HG03066 (cell line): ENCODE results near the gene NEURL1.
"Not testable (repeated sequence)": the region's sequence is repeated elsewhere in the genome, so short reads cannot be mapped to it uniquely, and the experiment has no call there.

Experiments used
- ATAC-seq: cut with Tn5 transposase; IDR thresholded peaks from one replicate; pipeline ENCODE4 v1.9.1; 2021; ENCODE audit warnings: low read depth; ENCODE audit not compliant: unreplicated experiment

The NEURL1 gene

DNA sequence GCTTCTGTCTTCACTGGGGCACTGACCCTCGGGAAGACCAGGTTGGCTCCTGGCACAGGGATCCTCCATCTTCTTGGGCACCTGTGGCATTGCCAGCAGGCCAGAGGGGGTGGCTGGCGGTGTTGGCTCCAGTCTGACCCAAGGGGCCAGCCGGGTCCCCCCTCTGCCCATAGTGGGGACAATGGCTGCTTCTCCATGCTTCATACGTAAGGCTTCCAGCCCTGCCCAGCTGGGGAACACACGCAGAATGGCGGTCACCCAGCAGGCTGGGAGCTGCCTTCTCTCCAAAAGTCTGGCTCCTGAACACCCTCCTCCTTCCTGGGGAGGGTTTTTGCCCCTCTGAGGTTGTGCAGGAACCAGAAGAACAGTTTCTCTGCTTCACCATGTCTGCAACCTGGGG lies 106.8 kb downstream of the NEURL1 start:
- no peak for ATAC-seq

DNA sequence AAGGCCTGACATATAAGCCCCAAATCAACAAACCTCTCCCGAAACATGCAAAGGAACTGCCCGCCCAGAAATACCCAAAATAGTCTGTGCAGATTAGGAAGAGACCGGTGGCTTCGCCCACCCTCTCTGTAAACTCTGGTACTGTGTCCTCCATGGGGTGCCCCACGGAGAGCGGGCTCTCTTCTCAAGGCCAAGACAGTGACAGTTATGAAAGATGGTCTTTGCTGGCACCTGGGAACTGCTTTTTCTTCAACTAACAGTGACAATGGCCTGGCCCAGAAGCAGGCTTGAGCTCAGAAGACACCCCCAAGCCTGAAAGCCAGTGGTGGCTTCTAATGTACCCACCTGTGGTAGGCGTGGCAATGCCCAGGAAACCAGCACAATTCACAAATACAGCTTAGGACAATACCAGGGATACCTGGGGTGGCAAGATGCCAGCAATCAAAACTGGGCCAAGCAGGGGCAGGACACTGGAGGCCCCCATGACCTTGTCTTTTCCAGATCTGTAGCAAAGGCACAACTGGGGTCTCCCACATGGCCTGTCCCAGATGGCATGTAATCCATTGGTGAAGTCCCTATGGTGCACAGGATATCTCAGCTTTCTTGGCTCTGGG lies 107.6 kb downstream of the NEURL1 start:
- no peak for ATAC-seq

DNA sequence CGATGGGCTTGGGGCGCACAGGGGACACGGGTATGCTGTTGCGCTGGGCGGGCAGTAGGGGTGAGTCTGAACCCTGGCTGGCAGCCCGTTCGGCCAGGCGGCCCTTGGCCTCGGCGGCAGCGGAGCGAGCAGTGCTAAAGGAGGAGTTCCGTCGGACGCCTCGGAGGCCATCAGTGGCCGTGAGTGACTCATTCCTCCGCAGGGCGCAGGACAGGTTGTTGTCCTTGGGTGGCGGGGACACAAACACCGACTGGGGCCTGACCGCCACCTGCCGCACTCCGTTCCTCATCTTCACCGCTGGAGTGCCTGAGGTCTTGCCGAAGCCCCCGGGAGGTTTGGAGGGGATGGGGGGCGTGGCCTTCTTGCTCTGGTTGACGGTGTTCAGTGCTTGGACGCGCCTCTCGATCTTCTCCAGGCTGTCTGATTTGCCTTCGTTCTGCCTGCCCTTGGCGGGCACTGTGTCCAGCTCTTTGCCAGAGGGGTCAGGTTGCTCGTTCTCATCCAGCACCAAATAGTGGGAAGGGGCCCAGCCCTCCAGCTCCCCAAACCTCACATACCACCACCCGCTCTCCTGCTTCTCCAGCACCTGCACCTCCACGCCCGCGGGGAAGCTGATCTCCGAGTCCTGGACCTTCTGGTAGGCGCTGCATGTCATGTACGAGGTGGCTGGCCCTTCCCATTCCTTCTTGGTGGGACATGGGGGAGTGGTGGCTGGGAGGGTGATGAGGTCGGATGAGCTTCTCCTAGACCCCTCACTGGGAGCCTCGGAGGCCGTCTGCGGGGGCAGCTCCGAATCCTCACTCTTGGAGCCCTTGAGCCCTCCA lies 108.7 kb downstream of the NEURL1 start:
- no peak for ATAC-seq

DNA sequence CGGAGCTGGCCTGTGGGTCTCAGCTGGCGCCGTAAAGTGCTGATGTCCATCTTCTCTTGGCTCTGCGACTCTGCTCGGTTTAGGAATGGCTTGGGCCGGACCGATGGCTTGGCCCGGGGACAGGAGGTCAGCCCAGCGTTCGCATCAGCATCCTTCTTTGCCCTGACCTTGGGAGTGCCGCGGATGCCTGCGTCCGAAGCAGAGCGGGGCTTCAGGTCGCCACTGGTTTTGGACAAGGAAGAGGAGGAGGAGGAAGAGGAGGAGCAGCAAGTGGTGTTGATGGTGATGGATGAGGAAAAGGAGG lies 109.3 kb downstream of the NEURL1 start:
- no peak for ATAC-seq

DNA sequence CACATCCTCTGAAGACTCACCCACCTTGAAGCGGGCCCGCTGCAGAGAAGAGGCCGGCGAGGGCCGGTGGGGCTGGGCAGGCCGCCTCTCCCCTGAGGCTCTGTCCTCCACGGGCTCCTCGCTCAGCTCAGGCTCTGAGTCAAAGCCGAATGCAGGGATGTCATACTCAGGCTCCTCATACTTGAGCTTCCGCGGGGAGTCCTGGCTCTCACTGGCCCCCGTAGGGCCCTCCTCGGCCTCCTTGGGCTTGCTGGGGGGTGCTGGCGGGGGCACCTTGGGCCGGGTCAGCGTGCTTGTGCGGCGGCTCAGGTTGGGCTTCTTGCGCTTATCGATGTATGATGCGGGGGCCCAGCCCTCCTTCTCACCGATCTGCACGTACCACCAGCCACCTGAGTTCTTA lies 109.9 kb downstream of the NEURL1 start:
- no peak for ATAC-seq

DNA sequence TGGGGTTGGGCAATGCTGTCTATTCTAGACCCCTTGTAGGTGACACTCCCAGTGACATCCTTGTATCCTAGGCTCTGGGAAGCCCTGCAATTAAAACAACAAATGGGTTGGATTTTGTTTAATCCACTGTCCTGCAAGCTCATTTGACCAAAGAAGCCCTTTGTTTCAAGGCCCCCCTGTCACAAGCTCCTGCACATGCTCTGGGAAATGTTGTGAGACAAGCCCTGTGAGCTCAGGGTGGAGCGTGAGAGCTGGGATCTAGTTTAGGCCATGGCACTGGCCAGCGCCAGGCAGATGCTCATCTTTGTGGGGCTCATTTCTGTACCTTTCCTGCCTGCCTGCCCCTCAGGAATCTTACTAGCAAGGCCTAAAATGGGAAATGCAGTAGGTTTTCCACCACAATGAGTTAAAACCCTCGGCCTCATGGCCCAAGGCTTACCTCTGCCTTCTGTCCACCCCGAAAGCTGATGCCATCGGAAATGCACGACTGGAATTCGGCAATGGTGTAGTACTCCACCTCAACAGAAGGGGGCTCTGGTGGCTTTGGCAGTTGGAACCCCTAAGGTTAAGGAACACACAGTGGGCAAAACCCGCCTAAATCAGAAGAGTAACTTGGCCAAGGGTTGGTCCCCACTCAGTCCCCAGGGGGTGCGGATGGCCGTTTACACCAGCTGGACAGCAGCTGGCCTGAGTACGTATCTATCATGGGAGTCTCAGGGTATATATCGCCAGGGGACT lies 112.0 kb downstream of the NEURL1 start:
- ATAC-seq = no peak

DNA sequence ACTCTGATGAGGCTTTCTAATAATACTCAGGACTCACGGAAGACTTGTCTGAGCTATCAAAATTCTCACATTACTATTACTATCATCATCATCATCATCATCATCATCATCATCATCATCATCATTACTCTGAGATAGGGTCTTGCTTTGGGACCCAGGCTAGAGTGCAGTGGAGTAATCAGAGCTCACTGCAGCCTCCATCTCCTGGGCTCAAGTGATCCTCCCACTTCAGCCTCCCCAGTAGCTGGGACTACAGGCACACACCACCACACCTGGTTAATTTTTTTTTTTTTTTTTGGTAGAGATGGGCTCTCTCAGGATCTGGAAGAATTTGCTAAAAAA lies 112.6 kb downstream of the NEURL1 start:
- not testable (repeated sequence) for ATAC-seq

DNA sequence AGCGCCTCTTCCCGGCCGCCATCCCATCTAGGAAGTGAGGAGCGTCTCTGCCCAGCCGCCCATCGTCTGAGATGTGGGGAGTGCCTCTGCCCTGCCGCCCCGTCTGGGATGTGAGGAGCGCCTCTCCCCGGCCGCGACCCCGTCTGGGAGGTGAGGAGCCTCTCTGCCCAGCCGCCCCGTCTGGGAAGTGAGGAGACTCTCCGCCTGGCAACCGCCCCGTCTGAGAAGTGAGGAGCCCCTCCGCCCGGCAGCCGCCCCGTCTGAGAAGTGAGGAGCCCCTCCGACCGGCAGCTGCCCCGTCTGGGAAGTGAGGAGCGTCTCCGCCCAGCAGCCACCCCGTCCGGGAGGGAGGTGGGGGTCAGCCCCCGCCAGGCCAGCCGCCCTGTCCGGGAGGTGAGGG lies 113.5 kb downstream of the NEURL1 start:
- ATAC-seq = not testable (repeated sequence)

DNA sequence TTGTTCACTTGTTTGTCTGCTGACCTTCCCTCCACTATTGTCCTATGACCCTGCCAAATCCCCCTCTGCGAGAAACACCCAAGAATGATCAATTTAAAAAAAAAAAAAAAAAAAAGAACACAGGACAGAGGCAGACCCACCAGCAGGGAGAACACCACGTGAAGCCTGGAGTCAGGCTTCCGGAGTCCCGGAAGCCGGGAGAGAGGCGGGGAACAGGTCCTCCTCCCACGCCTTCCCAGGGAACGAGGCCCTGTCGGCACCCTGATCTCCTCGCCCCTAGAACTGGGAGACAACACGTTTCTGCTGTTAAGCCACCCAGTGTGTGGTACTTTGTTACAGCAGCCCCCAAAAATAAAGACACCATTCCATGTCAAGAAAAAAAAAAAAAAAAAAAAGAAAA lies 114.6 kb downstream of the NEURL1 start:
- not testable (repeated sequence) for ATAC-seq

DNA sequence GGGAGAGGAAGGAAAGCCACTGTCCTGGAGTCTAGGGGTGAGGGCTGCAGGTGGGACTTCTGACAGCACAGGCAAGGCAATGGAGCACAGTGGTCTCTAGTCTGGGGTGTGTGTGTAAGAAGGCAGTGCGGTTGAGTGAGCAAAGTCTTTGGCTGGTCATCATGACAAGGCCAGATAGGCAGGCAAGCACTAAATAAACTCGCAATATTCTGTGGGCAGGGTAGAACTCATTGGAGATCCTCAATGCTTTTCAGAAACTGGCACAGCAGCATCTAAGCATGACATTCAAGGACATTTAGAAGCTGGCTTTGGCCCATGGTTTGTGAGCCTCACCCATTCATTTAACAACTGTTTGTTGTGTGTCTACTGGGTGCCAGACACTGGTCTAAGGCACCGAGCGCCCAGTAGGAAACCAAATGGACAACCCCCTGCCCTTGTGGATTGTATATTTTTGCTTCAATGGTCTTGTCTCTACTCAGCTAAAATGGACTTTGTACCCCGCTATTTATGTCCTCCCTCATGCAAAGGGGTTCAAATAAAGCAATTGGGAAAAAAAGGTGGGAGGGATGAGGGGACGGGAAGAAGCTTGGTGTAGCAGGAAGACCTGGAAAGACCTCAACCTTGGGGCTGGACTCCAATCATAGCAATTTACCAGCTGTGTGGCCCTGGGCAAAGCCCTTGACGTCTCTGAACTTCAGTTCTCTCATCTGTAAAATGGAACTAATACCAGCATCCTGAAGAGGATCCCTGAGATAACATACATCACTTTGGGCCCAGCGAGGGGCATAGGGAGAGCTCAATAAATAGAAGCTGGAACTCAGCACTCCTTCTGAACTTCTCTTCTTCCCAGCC lies 116.0 kb downstream of the NEURL1 start:
- no peak for ATAC-seq

DNA sequence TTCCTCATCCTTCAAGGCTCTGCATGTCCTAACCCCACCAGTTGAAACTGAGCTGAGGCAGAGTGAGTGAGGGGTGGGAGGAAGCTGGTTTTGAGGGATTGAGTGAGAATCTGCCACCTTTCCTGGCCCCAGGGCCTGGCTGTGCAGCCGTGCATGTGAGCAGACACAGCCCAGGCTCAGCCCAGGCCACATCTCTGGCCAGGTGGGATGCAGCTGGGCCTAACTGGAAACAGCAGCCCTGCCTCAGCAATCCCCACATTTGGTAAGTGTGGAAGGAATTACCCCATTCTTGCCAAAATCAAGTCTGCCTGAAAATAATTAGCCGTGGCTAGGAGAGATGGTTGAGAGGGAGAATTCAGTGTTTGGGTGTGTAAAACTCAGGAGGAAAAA lies 116.6 kb downstream of the NEURL1 start:
- no peak for ATAC-seq

DNA sequence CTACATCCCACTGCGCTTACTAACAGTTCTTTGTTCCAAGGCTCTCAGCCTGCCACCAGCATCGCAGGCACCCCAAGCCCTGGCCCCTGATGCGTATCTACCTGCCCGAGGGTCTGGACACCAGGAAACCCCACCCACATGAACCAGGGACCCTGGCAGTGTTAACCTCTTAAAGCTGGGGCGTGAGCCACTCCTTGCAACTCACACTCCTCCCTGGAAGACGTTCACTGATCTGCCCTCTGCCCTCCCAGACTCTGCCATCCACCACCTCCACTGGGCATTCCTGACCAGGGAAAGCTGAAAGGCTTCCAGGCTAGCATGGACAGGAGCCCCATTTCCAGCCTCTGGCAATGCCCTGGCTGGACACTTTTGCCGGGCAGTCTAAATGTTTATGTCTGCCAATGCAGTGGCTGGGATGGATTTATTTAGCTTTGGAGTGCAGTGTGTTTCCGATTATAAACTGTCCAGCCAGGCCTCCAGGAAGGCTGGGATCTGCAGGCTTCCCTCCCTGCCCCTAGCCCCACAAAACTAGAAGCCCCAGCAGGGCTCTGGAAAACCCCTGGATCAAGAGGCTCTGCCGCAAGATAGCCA lies 117.5 kb downstream of the NEURL1 start:
- no peak for ATAC-seq

DNA sequence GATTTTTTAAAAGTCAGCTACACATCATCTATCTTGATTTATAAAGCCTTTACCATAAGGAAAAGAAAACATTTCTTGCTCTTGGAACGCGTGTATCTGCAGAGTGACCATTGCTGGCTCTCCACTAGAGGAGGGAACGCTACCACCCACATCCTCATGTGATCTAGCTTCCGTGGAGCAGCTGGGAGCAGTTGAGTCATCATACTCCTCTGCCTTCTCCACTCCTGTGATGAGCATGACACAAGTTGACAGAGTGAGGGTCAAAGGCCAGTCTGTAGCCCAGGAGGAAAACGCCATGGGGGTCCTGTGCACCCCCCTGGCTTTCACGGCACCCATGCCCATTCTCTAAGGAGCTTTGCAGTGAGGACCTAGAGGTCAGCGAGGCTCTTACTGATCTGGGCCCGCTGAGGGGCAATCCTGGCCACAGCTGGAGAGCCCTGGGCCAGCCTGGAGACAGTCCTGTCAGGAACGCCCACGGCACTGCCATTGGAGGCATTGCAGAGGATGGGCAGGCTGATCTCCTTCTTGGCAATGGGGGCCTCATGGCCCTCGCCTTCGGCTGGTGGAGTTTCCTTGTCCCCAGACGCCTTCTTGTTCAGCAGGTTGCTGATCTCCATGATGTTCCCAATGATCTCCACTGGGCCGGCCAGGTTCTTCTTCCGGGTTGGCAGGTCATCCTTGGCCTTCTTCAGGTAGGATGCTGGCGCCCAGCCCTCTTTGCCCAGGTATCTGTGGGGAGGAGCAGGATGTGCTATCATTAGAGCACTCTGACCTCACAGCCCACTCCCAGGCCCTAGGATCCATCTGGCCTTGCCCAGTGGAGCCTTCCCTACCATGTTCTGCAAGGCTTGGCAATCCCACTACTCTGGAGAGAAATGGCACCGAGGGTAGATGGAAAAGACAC lies 119.2 kb downstream of the NEURL1 start:
- no peak for ATAC-seq

DNA sequence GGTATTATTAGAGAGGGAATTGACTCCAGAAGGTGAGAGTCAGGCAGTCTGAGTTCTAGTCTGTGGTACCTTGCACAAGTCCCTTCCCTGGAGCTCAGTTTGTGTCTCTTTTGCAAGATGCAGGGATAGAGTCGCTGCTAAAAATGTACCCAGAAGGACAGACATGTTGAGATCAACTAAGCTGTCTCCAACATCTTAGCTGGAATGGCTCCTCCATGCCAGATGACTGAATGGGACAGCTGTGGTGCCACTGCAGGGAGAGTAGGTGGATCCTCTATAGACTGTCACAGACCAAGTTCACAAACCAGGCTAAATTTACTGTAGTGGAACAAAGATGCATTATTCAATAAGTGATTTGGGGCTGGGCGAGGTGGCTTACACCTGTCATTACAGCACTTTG lies 120.1 kb downstream of the NEURL1 start:
- no peak for ATAC-seq

DNA sequence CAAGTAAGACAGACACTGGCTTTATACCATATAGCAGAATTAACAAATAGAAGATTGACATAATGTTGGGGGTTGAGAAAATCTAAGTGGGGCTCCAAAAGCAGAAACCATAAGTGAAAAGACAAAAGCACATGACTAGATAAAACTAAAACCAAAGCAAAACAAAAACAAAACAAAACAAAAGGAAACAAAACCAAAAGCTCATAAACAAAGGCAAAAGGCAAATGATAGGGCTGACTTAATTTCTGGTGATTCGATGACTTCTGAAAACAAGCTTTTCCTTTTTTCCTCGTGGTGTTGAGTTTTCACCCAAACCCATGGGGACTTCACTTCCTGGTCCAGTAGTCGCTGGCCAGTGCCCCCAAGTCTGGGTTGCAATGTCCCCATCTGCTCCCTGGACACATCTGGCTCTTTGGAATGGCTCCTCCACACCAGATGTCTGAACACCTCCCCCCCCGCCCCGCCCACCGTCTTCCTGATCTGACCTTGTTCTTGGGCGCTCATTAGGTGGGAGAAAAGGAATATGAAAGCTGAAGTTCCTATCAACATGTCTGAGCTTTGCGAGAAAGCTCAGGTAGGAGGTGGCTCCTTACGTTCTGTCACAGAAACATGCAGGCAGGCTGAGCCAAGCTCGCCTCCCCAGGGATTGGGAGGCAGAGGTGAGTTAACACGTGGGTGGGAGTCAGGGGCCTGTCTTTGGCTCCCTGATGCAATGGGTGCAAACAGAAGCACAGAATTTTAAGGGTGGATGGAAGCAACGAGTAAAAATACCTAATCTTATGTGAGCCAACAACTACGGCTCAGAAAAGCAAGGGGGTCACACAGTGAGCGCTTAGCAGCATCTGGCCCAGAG lies 121.0 kb downstream of the NEURL1 start:
- no peak for ATAC-seq

DNA sequence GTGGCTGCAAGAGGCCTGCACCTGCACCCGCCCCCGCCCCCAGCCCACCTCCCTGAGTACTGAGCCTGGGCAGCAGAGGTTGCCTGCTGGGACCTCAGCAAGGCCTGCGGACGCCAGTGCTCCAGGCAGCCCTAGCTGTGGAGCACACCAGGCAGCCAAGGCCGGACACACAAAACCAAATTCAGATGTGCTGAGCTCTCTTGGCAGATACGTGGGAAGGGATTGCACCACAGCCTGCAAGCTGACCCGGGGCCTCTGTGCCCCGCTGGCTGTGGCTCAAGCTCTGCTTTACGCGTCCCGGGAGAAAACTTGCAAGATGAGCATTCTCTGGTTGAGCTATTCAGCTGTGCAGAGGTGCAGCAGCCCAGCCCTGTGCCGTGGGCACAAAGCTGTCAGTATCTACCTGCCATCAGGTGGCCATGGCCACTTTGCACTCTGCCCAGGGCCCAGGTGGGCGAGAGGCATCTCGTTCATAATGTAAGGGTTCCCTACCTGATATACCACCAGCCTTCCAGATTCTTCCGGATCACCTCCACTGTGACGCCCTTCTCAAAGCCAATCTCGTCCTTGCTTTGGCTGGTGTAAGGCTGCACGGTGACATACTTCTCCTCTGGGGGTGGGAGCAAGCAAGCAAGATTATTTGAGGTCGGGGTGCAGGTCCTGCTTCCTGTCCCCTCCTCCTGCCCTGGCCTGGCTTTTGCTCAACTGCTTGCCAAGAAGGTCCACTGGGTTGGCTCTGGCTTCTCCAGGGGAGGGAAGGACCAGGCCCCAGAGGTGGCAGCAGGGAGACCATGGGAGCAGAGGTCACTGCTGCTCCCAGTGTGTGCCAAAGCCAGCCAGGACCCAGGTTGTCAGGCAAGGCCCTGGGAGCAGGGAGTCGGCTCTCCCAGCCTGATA lies 123.4 kb downstream of the NEURL1 start:
- ATAC-seq = no peak

DNA sequence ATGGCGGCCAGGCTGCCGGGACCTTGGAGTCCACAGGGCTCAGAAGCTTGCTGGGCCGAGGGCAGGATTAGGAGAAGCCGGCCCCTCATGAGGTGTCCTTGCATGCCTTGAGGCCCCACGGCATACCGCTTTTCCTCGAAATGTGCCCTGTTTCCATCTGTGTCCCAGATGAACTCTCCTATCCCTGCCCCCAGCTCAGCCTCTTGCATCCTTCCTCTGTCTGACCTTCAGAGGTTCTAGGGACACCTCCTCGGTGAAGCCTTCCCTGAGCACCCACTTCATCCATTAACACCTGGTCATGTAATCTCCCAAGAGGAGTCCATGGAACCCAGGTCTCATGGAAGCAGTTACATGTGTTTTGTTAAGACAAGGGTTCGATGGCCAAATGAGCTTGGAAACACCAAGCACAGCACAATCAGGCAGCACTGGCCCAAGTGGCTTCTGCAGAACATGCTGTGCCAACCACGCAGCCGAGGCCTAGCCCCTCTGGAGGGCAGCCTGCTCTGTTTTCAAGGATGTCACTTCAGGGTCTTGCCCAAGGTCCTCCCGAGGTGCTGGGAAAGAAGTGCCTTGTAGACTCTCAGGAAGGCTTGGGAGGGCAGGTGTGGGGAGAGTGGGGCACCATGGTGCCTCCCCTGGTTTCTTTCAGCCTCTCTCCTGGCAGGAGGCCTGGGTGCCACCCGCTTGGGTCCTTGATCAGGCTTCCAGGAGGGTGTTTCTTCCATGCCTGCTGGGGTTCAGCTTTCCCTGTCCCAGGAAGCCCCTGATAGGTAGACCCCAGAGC lies 124.3 kb downstream of the NEURL1 start:
- ATAC-seq = no peak
